GM23248 (cell line): ENCODE results near the gene ILF3.

Experiments
- EZH2 ChIP-seq: fragments of 200-600 bp; sonication (generic); IDR thresholded peaks from 2 replicates; pipeline ENCODE4 v1.6.1; 2018; ENCODE audit warnings: antibody characterized with exemption, mild to moderate bottlenecking; ENCODE audit not compliant: insufficient read depth, poor library complexity, severe bottlenecking
- EZH2phosphoT487 ChIP-seq: fragments of 200-600 bp; sonication (generic); IDR thresholded peaks from 2 replicates; pipeline ENCODE4 v1.6.1; 2018; ENCODE audit warnings: antibody characterized with exemption, moderate library complexity, mild to moderate bottlenecking, low read depth; ENCODE audit not compliant: insufficient read depth

DNA sequence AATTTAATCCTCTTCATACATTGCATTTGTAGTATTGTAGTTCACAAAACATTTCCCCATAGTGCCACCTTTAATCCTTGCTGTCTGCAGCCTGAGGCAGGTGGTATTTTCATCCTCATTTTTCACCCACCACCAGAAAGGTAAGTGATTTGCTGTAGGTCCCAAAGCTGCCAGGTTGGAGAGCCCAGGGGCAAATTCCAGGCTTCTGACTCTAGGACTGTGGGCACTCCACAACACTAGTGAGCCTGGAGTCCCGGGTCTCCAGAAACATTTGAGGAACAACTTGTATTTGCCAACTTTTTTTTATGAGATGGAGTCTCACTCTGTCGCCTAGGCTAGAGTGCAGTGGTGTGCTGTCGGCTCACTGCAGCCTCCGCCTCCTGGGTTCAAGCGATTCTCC is 6.2 kb downstream of the ILF3 start:
- TF ChIP-seq EZH2 (no peak), EZH2phosphoT487 (no peak)
